ENCODE data around the gene ERMARD. TPM values are rescaled to one million over a fixed set of nuclear protein-coding genes. Genes with fewer than 3 reads are reported as not detected.

ERMARD gene
- total and polyA plus RNA-seq, 2 experiments from 2014 or later = 20.9 to 21.2 TPM

- DNase-seq (ENCODE audit: low read depth in 1 of 2, low spot score in 1 of 2) = no peak
- Histone ChIP-seq H3K9me3 (ENCODE audit: low read depth) (no peaks in the 10 kb centered on the region), H3K36me3 (no peaks in the 10 kb centered on the region), H3K4me3 (no peak overlapping the region), H3K27ac (no peak overlapping the region), H3K4me1 (ENCODE audit: low read depth) (no peaks in the 10 kb centered on the region), H3K27me3 (no peaks in the 10 kb centered on the region)
- TF ChIP-seq CTCF (IDR thresholded peaks at IDR 0.05; ENCODE audit: low read depth, low read length) = no peak
Observed at GRCh38 chr6:169783971-169784820, 32.8 kb downstream of the ERMARD start.

GRCh38 chr6:169784821-169785340 lies 33.5 kb downstream of the ERMARD start:
- no peaks in the 10 kb centered on the region for H3K4me1 ChIP-seq (ENCODE audit: low read depth)
- DNase-seq (ENCODE audit: low read depth in 1 of 2, low spot score in 1 of 2) = no peak
- H3K4me3 ChIP-seq = no peak overlapping the region
- no peaks in the 10 kb centered on the region for H3K36me3 ChIP-seq
- H3K9me3 ChIP-seq (ENCODE audit: low read depth) = no peaks in the 10 kb centered on the region
- H3K27ac ChIP-seq = no peak overlapping the region
- H3K27me3 ChIP-seq = no peaks in the 10 kb centered on the region
- TF ChIP-seq CTCF (IDR thresholded peaks at IDR 0.05; ENCODE audit: low read depth, low read length) = no peak

GRCh38 chr6:169785566-169785965 lies 34.1 kb downstream of the ERMARD start:
- no peak overlapping the region for H3K27ac ChIP-seq
- no peaks in the 10 kb centered on the region for H3K9me3 ChIP-seq (ENCODE audit: low read depth)
- H3K4me3 ChIP-seq = no peak overlapping the region
- no peaks in the 10 kb centered on the region for H3K4me1 ChIP-seq (ENCODE audit: low read depth)
- H3K36me3 ChIP-seq = no peaks in the 10 kb centered on the region
- DNase-seq (ENCODE audit: low read depth in 1 of 2, low spot score in 1 of 2) = no peak
- TF ChIP-seq CTCF (IDR thresholded peaks at IDR 0.05; ENCODE audit: low read depth, low read length) = no peak
- H3K27me3 ChIP-seq = no peaks in the 10 kb centered on the region

GRCh38 chr6:169786349-169786748 lies 34.9 kb downstream of the ERMARD start:
- no peak for DNase-seq (ENCODE audit: low read depth in 1 of 2, low spot score in 1 of 2)
- no peaks in the 10 kb centered on the region for H3K36me3 ChIP-seq
- H3K27ac ChIP-seq = no peak overlapping the region
- no peak for TF ChIP-seq CTCF (IDR thresholded peaks at IDR 0.05; ENCODE audit: low read depth, low read length)
- H3K9me3 ChIP-seq (ENCODE audit: low read depth) = no peaks in the 10 kb centered on the region
- no peaks in the 10 kb centered on the region for H3K4me1 ChIP-seq (ENCODE audit: low read depth)
- no peaks in the 10 kb centered on the region for H3K27me3 ChIP-seq
- H3K4me3 ChIP-seq = no peak overlapping the region

DNA sequence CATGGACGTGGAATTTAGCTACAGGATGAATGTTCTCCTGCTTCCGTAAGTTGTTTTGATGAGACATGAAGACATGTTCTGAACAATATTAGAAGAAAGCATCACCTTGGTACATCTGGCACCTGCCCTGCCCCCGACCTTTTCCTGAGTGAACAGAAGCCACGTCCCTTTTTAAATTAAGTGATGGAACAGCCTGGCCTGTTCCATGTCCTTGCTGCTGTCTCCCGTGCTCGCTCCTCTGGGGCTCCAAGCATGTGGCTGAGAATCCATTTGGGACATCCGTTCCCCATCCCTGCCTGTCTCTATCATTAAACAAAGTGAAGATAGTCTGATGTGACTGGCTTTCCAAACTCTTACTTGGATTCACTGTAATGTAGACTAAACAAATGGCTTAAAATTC lies 36.4 kb downstream of the ERMARD start:
- DNase-seq (ENCODE audit: low read depth in 1 of 2, low spot score in 1 of 2) = no peak
- Histone ChIP-seq H3K27me3 (no peaks in the 10 kb centered on the region), H3K27ac (no peak overlapping the region), H3K36me3 (no peaks in the 10 kb centered on the region), H3K4me3 (no peak overlapping the region), H3K4me1 (ENCODE audit: low read depth) (peaks cover 10% of the 10 kb centered on the region), H3K9me3 (ENCODE audit: low read depth) (no peaks in the 10 kb centered on the region)
- TF ChIP-seq CTCF (IDR thresholded peaks at IDR 0.05; ENCODE audit: low read depth, low read length) = no peak
